Transverse colon (tissue), 3 donors: Measurements from ENCODE around the gene GNLY.

ENCODE experiments used
- EP300 ChIP-seq: sonication (generic); formaldehyde crosslinking; IDR thresholded peaks from one replicate; pipeline ENCODE4 v1.6.1; 2017; ENCODE audit warnings: antibody characterized with exemption, low read depth
- POLR2A ChIP-seq: fragments of 450-650 bp; IDR thresholded peaks from one replicate; pipeline ENCODE4 v1.6.1; 2016; ENCODE audit warnings: antibody characterized with exemption, mild to moderate bottlenecking, moderate library complexity
- TF ChIP-seq, protein P1 (sequence below), 5 experiments: fragments of 200-600 bp in 3 of 5; fragments of 450-650 bp in 2 of 5; sonication (generic) in 3 of 5; IDR thresholded peaks; 1 replicate in 2 of 5; 2 replicates in 3 of 5; pipeline ENCODE4 v1.5.1; 2016 to 2017; ENCODE audit warnings: antibody characterized with exemption in 5 of 5, inconsistent platforms in 3 of 5, mild to moderate bottlenecking in 2 of 5, moderate library complexity in 1 of 5

- TF ChIP-seq, protein P1, sequence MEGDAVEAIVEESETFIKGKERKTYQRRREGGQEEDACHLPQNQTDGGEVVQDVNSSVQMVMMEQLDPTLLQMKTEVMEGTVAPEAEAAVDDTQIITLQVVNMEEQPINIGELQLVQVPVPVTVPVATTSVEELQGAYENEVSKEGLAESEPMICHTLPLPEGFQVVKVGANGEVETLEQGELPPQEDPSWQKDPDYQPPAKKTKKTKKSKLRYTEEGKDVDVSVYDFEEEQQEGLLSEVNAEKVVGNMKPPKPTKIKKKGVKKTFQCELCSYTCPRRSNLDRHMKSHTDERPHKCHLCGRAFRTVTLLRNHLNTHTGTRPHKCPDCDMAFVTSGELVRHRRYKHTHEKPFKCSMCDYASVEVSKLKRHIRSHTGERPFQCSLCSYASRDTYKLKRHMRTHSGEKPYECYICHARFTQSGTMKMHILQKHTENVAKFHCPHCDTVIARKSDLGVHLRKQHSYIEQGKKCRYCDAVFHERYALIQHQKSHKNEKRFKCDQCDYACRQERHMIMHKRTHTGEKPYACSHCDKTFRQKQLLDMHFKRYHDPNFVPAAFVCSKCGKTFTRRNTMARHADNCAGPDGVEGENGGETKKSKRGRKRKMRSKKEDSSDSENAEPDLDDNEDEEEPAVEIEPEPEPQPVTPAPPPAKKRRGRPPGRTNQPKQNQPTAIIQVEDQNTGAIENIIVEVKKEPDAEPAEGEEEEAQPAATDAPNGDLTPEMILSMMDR (IDR thresholded peaks at IDR 0.05) = no peak
- TF ChIP-seq EP300 = no peak
- no peak for TF ChIP-seq POLR2A
Observed at GRCh38 chr2:85727798-85728197, 33.6 kb downstream of the GNLY start.
